Measurements from ENCODE around the gene CGN. TPM values are rescaled to one million over a fixed set of nuclear protein-coding genes. Genes with fewer than 3 reads are reported as not detected.
A peak's percentile ranks its signal among the peaks of the same experiment; 100 is the strongest.

Gene CGN
- total RNA-seq, 6 experiments from 2014 or later: 15.9 to 65.4 (median 38.6) TPM

DNA sequence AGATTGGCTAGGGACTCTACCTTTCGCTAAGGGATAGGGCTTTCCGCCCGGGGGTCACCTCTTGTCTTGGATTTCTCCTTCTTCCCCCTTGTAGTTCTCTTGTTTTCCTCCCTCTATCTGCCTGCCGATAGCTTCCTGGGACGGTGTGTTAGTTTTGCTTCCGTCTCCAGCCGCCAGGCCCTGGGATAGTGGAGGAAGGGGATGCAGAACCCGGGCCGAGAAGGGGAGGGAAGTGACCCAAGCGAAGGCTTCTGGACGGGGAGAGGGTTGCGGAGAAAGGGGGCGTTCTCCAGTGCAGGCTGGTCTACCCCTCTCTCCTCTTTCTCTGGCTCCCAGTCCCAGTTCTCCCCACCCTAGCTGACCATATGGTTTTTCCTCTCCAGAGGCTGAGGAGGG is 29.8 kb downstream of the CGN start:
- intact Hi-C loops (cut with DNase I): loop anchor here in 1 of 2 donors (10.0 kb wide), 1 partner anchor 54 kb away; no protein-coding TSS in a partner anchor
- peak overlapping the region; percentile 62 to 75 (median 69) for H3K4me3 ChIP-seq
- DNase-seq (no peak), ATAC-seq (no peak)
- 21% methylated on average over 13 of the region's 13 CpGs for WGBS (ENCODE audit: insufficient coverage, low coverage, low lambda C conversion rate, missing lambda C conversion rate)
- TF ChIP-seq POLR2A (IDR thresholded peaks at IDR 0.05) (no peak), CTCF (IDR thresholded peaks at IDR 0.05) (no peak)
- no peaks in the 10 kb centered on the region for H3K27me3 ChIP-seq
- H3K27ac ChIP-seq: peak overlapping the region; percentile 63 to 77 (median 70)
- H3K9me3 ChIP-seq: no peaks in the 10 kb centered on the region
- peaks cover 0 to 14% (median 3%) of the 10 kb centered on the region in 4 donors for H3K36me3 ChIP-seq
- H3K4me1 ChIP-seq: peaks cover 0 to 19% (median 8%) of the 10 kb centered on the region in 4 donors

- DNase-seq (no peak), ATAC-seq (no peak)
- intact Hi-C loops (cut with DNase I): loop anchor here in 1 of 2 donors (10.0 kb wide), 1 partner anchor 53 kb away; no protein-coding TSS in a partner anchor
- TF ChIP-seq CTCF (IDR thresholded peaks at IDR 0.05): no peak
- no peak for TF ChIP-seq POLR2A (IDR thresholded peaks at IDR 0.05)
- no peaks in the 10 kb centered on the region for H3K9me3 ChIP-seq
- H3K4me3 ChIP-seq: peak overlapping the region in 1 of 3 donors; percentile 69
- no peaks in the 10 kb centered on the region for H3K27me3 ChIP-seq
- WGBS (ENCODE audit: insufficient coverage, low coverage, low lambda C conversion rate, missing lambda C conversion rate): 78% methylated on average over 5 of the region's 5 CpGs
- peaks cover 0 to 23% (median 9%) of the 10 kb centered on the region in 4 donors for H3K4me1 ChIP-seq
- H3K36me3 ChIP-seq: peaks cover 0 to 6% (median 0%) of the 10 kb centered on the region in 4 donors
- no peak overlapping the region for H3K27ac ChIP-seq
Measured at GRCh38 chr1:151541752-151542151, 30.6 kb downstream of the CGN start.

- no peak overlapping the region for H3K4me3 ChIP-seq
- WGBS (ENCODE audit: insufficient coverage, low coverage, low lambda C conversion rate, missing lambda C conversion rate): 85% methylated on average over 2 of the region's 3 CpGs
- H3K36me3 ChIP-seq: no peaks in the 10 kb centered on the region
- intact Hi-C loops (cut with DNase I): loop anchor here in 1 of 2 donors (10.0 kb wide), 1 partner anchor 52 kb away; no protein-coding TSS in a partner anchor
- H3K9me3 ChIP-seq: no peaks in the 10 kb centered on the region
- H3K27me3 ChIP-seq: no peaks in the 10 kb centered on the region
- H3K4me1 ChIP-seq: peaks cover 0 to 29% (median 12%) of the 10 kb centered on the region in 4 donors
- H3K27ac ChIP-seq: no peak overlapping the region
- no peak for ATAC-seq
- no peak for DNase-seq
- TF ChIP-seq POLR2A (IDR thresholded peaks at IDR 0.05): no peak
- TF ChIP-seq CTCF (IDR thresholded peaks at IDR 0.05): no peak
Measured at GRCh38 chr1:151542710-151543129, 31.5 kb downstream of the CGN start.

DNA sequence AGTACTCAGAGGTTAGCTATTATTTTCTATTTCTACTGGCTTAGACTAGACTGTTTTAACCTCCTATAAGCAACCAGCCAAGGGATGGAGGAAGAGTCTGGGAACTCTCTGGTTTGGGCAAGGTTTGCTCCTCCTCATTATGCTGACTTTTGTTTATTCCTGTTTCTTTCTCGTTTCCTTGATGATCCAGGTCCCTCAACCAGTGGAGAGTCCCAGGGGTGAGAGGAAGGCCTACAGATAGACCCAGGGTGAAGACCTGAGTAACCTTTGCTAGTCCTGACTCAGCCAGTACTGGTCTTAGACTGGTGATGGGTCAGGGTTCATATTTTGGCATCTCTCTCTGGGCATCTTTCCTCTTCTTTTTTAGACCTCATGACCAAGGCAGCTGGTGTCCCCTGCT is 34.4 kb downstream of the CGN start:
- TF ChIP-seq POLR2A (IDR thresholded peaks at IDR 0.05) (no peak), CTCF (IDR thresholded peaks at IDR 0.05) (no peak)
- 67% methylated on average over 1 of the region's 1 CpG for WGBS (ENCODE audit: insufficient coverage, low coverage, low lambda C conversion rate, missing lambda C conversion rate)
- H3K27me3 ChIP-seq: no peaks in the 10 kb centered on the region
- H3K27ac ChIP-seq: no peak overlapping the region
- no peak overlapping the region for H3K4me3 ChIP-seq
- intact Hi-C loops (cut with DNase I): loop anchor here in 1 of 2 donors (10.0 kb wide), 1 partner anchor 49 kb away; no protein-coding TSS in a partner anchor
- no peak for ATAC-seq
- H3K9me3 ChIP-seq: no peaks in the 10 kb centered on the region
- no peaks in the 10 kb centered on the region for H3K36me3 ChIP-seq
- H3K4me1 ChIP-seq: peaks cover 0 to 20% (median 10%) of the 10 kb centered on the region in 4 donors
- no peak for DNase-seq

All from right lobe of liver (tissue), 6 donors.